ENCODE measurements around the gene C5orf34.
"Not testable (repeated sequence)": the region's sequence is repeated elsewhere in the genome, so short reads cannot be mapped to it uniquely, and the experiment has no call there.

The C5orf34 gene

GRCh38 chr5:43514816-43515677 lies at the start of gene C5orf34:
Gene C5orf34, minus strand, starts transcription at chr5:43515148. Its CDS starts 5,809 bp downstream, at chr5:43509339.
- DNase-seq = peak; percentile 99

- no peak for DNase-seq
Observed at GRCh38 chr5:43564289-43564850, 49.4 kb upstream of the C5orf34 start.

GRCh38 chr5:43563321-43563720 lies 48.4 kb upstream of the C5orf34 start:
- no peak for DNase-seq

- no peak for DNase-seq
Observed at GRCh38 chr5:43561356-43561755, 46.4 kb upstream of the C5orf34 start.

GRCh38 chr5:43560128-43560527 lies 45.2 kb upstream of the C5orf34 start:
- DNase-seq = no peak

GRCh38 chr5:43556857-43557542 lies 42.1 kb upstream of the C5orf34 start, which contains the start of gene PAIP1:
Gene PAIP1, minus strand, starts transcription at chr5:43557077. Its CDS starts 231 bp downstream, at chr5:43556846.
- DNase-seq = peak; percentile 95

- DNase-seq = not testable (repeated sequence)
Observed at GRCh38 chr5:43556607-43556856, 41.6 kb upstream of the C5orf34 start.

- DNase-seq = peak; percentile 87
Observed at GRCh38 chr5:43555895-43556606, 41.1 kb upstream of the C5orf34 start.

GRCh38 chr5:43554497-43554896 lies 39.5 kb upstream of the C5orf34 start:
- DNase-seq = no peak

GRCh38 chr5:43553381-43553780 lies 38.4 kb upstream of the C5orf34 start:
- DNase-seq = no peak

- DNase-seq = no peak
Observed at GRCh38 chr5:43551731-43552130, 36.8 kb upstream of the C5orf34 start.

- not testable (repeated sequence) for DNase-seq
Observed at GRCh38 chr5:43549272-43549671, 34.3 kb upstream of the C5orf34 start.

- DNase-seq = no peak
Observed at GRCh38 chr5:43548358-43548757, 33.4 kb upstream of the C5orf34 start.

- DNase-seq = no peak
Observed at GRCh38 chr5:43547532-43547931, 32.6 kb upstream of the C5orf34 start.

- no peak for DNase-seq
Observed at GRCh38 chr5:43543434-43543833, 28.5 kb upstream of the C5orf34 start.

- DNase-seq = no peak
Observed at GRCh38 chr5:43540746-43541145, 25.8 kb upstream of the C5orf34 start.

- no peak for DNase-seq
Observed at GRCh38 chr5:43536972-43537371, 22.0 kb upstream of the C5orf34 start.

- no peak for DNase-seq
Observed at GRCh38 chr5:43533646-43534045, 18.7 kb upstream of the C5orf34 start.

- no peak for DNase-seq
Observed at GRCh38 chr5:43530648-43531047, 15.7 kb upstream of the C5orf34 start.

- peak; percentile 15 for DNase-seq
Observed at GRCh38 chr5:43523662-43524072, 8.7 kb upstream of the C5orf34 start.

GRCh38 chr5:43520615-43521014 lies 5.7 kb upstream of the C5orf34 start:
- DNase-seq = no peak

- DNase-seq = no peak
Observed at GRCh38 chr5:43515678-43516048, 715 bp upstream of the C5orf34 start.

- DNase-seq = no peak
Observed at GRCh38 chr5:43514471-43514815, 505 bp downstream of the C5orf34 start.
